Stimulated activated memory B cell treated with anti-CD40 and anti-IgM and Interleukin-4, amounts not matched to agents 10 μg/mL and 1 μg/mL and 100 μg/mL, for 72 hours (primary cell): ENCODE measurements around the gene GPANK1.

Experiments used
- ATAC-seq: fragments of 150-1000 bp; cut with Tn5 transposase; 2 replicates; pipeline ENCODE4 v1.10.0; 2021
- H3K27ac Mint-ChIP-seq: one replicate; pipeline ENCODE4 v1.8.0; 2022; ENCODE audit warnings: mild to moderate bottlenecking, mixed read lengths
- H3K27me3 Mint-ChIP-seq: one replicate; pipeline ENCODE4 v1.8.0; 2022; ENCODE audit warnings: mixed read lengths
- H3K36me3 Mint-ChIP-seq: one replicate; pipeline ENCODE4 v1.8.0; 2022; ENCODE audit warnings: mixed read lengths
- H3K4me1 Mint-ChIP-seq: one replicate; pipeline ENCODE4 v1.8.0; 2022; ENCODE audit warnings: mixed read lengths
- H3K4me3 Mint-ChIP-seq: one replicate; pipeline ENCODE4 v1.8.0; 2022; ENCODE audit warnings: mild to moderate bottlenecking, moderate library complexity, mixed read lengths
- H3K9me3 Mint-ChIP-seq: one replicate; pipeline ENCODE4 v1.8.0; 2022; ENCODE audit warnings: mixed read lengths

The GPANK1 gene

GRCh38 chr6:31627690-31628287, 37.0 kb downstream of the GPANK1 start:
- H3K4me1 Mint-ChIP-seq = peaks cover 6% of the 10 kb centered on the region
- H3K27me3 Mint-ChIP-seq = no peaks in the 10 kb centered on the region
- no peaks in the 10 kb centered on the region for H3K9me3 Mint-ChIP-seq
- no peak for ATAC-seq
- H3K27ac Mint-ChIP-seq = peak overlapping the region; percentile 1
- H3K4me3 Mint-ChIP-seq = no peak overlapping the region
- H3K36me3 Mint-ChIP-seq = peaks cover 82% of the 10 kb centered on the region

- Mint-ChIP-seq H3K27ac (peak overlapping the region; percentile 1), H3K9me3 (no peaks in the 10 kb centered on the region), H3K4me3 (no peak overlapping the region), H3K4me1 (peaks cover 15% of the 10 kb centered on the region), H3K27me3 (no peaks in the 10 kb centered on the region), H3K36me3 (peaks cover 82% of the 10 kb centered on the region)
- ATAC-seq = no peak
These were observed 37.8 kb downstream of the GPANK1 start for GRCh38 chr6:31626952-31627351.

- H3K27me3 Mint-ChIP-seq = no peaks in the 10 kb centered on the region
- H3K4me1 Mint-ChIP-seq = peaks cover 24% of the 10 kb centered on the region
- no peaks in the 10 kb centered on the region for H3K9me3 Mint-ChIP-seq
- no peak for ATAC-seq
- H3K27ac Mint-ChIP-seq = no peak overlapping the region
- peaks cover 61% of the 10 kb centered on the region for H3K36me3 Mint-ChIP-seq
- no peak overlapping the region for H3K4me3 Mint-ChIP-seq
These were observed 40.7 kb downstream of the GPANK1 start for GRCh38 chr6:31624070-31624469.

GRCh38 chr6:31622684-31623091, 42.1 kb downstream of the GPANK1 start:
- H3K27ac Mint-ChIP-seq = peak overlapping the region; percentile 88
- no peaks in the 10 kb centered on the region for H3K27me3 Mint-ChIP-seq
- H3K36me3 Mint-ChIP-seq = peaks cover 51% of the 10 kb centered on the region
- H3K4me3 Mint-ChIP-seq = peak overlapping the region; percentile 82
- ATAC-seq = no peak
- H3K9me3 Mint-ChIP-seq = no peaks in the 10 kb centered on the region
- H3K4me1 Mint-ChIP-seq = peaks cover 22% of the 10 kb centered on the region

- Mint-ChIP-seq H3K4me1 (peaks cover 18% of the 10 kb centered on the region), H3K27ac (peak overlapping the region; percentile 88), H3K9me3 (no peaks in the 10 kb centered on the region), H3K36me3 (peaks cover 44% of the 10 kb centered on the region), H3K27me3 (no peaks in the 10 kb centered on the region), H3K4me3 (peak overlapping the region; percentile 82)
- ATAC-seq = no peak
These were observed 42.8 kb downstream of the GPANK1 start for GRCh38 chr6:31621991-31622390.

GRCh38 chr6:31621320-31621939, 43.4 kb downstream of the GPANK1 start:
- peaks cover 22% of the 10 kb centered on the region for H3K4me1 Mint-ChIP-seq
- H3K27ac Mint-ChIP-seq = peak overlapping the region; percentile 88
- no peaks in the 10 kb centered on the region for H3K9me3 Mint-ChIP-seq
- no peak for ATAC-seq
- no peaks in the 10 kb centered on the region for H3K27me3 Mint-ChIP-seq
- peak overlapping the region; percentile 82 for H3K4me3 Mint-ChIP-seq
- peaks cover 39% of the 10 kb centered on the region for H3K36me3 Mint-ChIP-seq

- peak; percentile 58 for ATAC-seq
- H3K4me3 Mint-ChIP-seq = peak within 1 kb of the TSS; percentile 82
- no peaks in the 10 kb centered on the region for H3K27me3 Mint-ChIP-seq
- peaks cover 29% of the 10 kb centered on the region for H3K4me1 Mint-ChIP-seq
- peak within 1 kb of the TSS; percentile 88 for H3K27ac Mint-ChIP-seq
- H3K36me3 Mint-ChIP-seq = peaks cover 32% of the 10 kb centered on the region
- no peaks in the 10 kb centered on the region for H3K9me3 Mint-ChIP-seq
These were observed 44.0 kb downstream of the GPANK1 start, which contains the start of gene PRRC2A for GRCh38 chr6:31620586-31621319. Gene PRRC2A, plus strand, starts transcription at chr6:31620715. Its CDS starts 2,075 bp downstream, at chr6:31622790.

- Mint-ChIP-seq H3K4me1 (peaks cover 36% of the 10 kb centered on the region), H3K27ac (peak overlapping the region; percentile 88), H3K36me3 (peaks cover 24% of the 10 kb centered on the region), H3K27me3 (no peaks in the 10 kb centered on the region), H3K4me3 (peak overlapping the region; percentile 82), H3K9me3 (no peaks in the 10 kb centered on the region)
- peak; percentile 96 for ATAC-seq
These were observed 44.8 kb downstream of the GPANK1 start for GRCh38 chr6:31619805-31620585.

GRCh38 chr6:31617010-31617409, 47.8 kb downstream of the GPANK1 start:
- no peak overlapping the region for H3K4me3 Mint-ChIP-seq
- no peaks in the 10 kb centered on the region for H3K9me3 Mint-ChIP-seq
- H3K27ac Mint-ChIP-seq = no peak overlapping the region
- H3K27me3 Mint-ChIP-seq = no peaks in the 10 kb centered on the region
- H3K36me3 Mint-ChIP-seq = peaks cover 7% of the 10 kb centered on the region
- H3K4me1 Mint-ChIP-seq = peaks cover 40% of the 10 kb centered on the region
- ATAC-seq = no peak

GRCh38 chr6:31615748-31616147, 49.0 kb downstream of the GPANK1 start:
- Mint-ChIP-seq H3K4me1 (peaks cover 30% of the 10 kb centered on the region), H3K36me3 (no peaks in the 10 kb centered on the region), H3K27me3 (no peaks in the 10 kb centered on the region), H3K4me3 (no peak overlapping the region), H3K27ac (peak overlapping the region; percentile 77), H3K9me3 (no peaks in the 10 kb centered on the region)
- ATAC-seq = no peak

GRCh38 chr6:31614684-31615578, 49.9 kb downstream of the GPANK1 start, which contains the start of gene AIF1:
Gene AIF1, plus strand, starts transcription at chr6:31615234. Its CDS starts 96 bp downstream, at chr6:31615330.
- no peaks in the 10 kb centered on the region for H3K36me3 Mint-ChIP-seq
- H3K4me1 Mint-ChIP-seq = peaks cover 30% of the 10 kb centered on the region
- H3K27me3 Mint-ChIP-seq = no peaks in the 10 kb centered on the region
- ATAC-seq = peak; percentile 64
- peak within 1 kb of the TSS; percentile 77 for H3K27ac Mint-ChIP-seq
- peak within 1 kb of the TSS; percentile 13 for H3K4me3 Mint-ChIP-seq
- H3K9me3 Mint-ChIP-seq = no peaks in the 10 kb centered on the region

- peak overlapping the region; percentile 77 for H3K27ac Mint-ChIP-seq
- ATAC-seq = peak; percentile 82
These were observed 50.6 kb downstream of the GPANK1 start for GRCh38 chr6:31614075-31614619.

More at GRCh38 chr6:31614075-31614619, 50.6 kb downstream of the GPANK1 start:
- H3K4me1 Mint-ChIP-seq = peaks cover 30% of the 10 kb centered on the region
- H3K36me3 Mint-ChIP-seq = no peaks in the 10 kb centered on the region
- no peaks in the 10 kb centered on the region for H3K27me3 Mint-ChIP-seq
- no peak overlapping the region for H3K4me3 Mint-ChIP-seq
- no peaks in the 10 kb centered on the region for H3K9me3 Mint-ChIP-seq
